Naive thymus-derived CD4-positive, alpha-beta T cell (primary cell): ENCODE data around the gene RAB11B. TPM values are rescaled to one million over a fixed set of nuclear protein-coding genes. Genes with fewer than 3 reads are reported as not detected.

Source experiments
- ATAC-seq: fragments of 150-1000 bp; cut with Tn5 transposase; 2 replicates; pipeline ENCODE4 v1.10.0; 2021; ENCODE audit warnings: mild to moderate bottlenecking, moderate library complexity
- CTCF ChIA-PET: fragments of 350-600 bp; sonication (Branson Sonifier 250); formaldehyde crosslinking; loops from one replicate; lab custom pipeline; 2021; ENCODE audit warnings: antibody characterized with exemption; lab: Charles Lee
- POLR2A ChIA-PET: fragments of 350-600 bp; sonication (Branson Sonifier 250); formaldehyde crosslinking; loops from one replicate; lab custom pipeline; 2021; ENCODE audit warnings: antibody characterized with exemption, inconsistent platforms; lab: Charles Lee
- DNase-seq, 9 donors: peaks; one replicate each; pipeline versions ENCODE4 v3.0.0 to v3.0.0-alpha.2; 2020 to 2022; ENCODE audit warnings: mixed read lengths in 1 of 9
- H3K27ac ChIP-seq: one replicate; pipeline ENCODE4 v1.7.0; 2013; ENCODE audit warnings: mild to moderate bottlenecking, low read depth, low read length, moderate library complexity
- H3K27me3 ChIP-seq, 2 donors: one replicate each; pipeline ENCODE4 v1.7.0; 2013; ENCODE audit warnings: low read length in 2 of 2, mild to moderate bottlenecking in 2 of 2, moderate library complexity in 2 of 2; ENCODE audit not compliant: control insufficient read depth in 2 of 2, insufficient read depth in 2 of 2
- H3K36me3 ChIP-seq, 3 experiments: 1 replicate in 2 of 3; 2 replicates in 1 of 3; pipeline ENCODE4 v1.7.0; 2013; ENCODE audit warnings: low read length in 3 of 3, mild to moderate bottlenecking in 3 of 3, moderate library complexity in 1 of 3; ENCODE audit not compliant: insufficient read depth in 3 of 3, control insufficient read depth in 2 of 3
- H3K4me1 ChIP-seq, 2 donors: one replicate each; pipeline ENCODE4 v1.7.0; 2013; ENCODE audit warnings: low read length in 2 of 2, mild to moderate bottlenecking in 2 of 2, moderate library complexity in 1 of 2; ENCODE audit not compliant: control insufficient read depth in 2 of 2, insufficient read depth in 2 of 2
- H3K4me3 ChIP-seq: 2 replicates; pipeline ENCODE4 v1.7.0; 2013; ENCODE audit warnings: mild to moderate bottlenecking, low read length
- H3K9me3 ChIP-seq, 3 experiments: 1 replicate in 2 of 3; 2 replicates in 1 of 3; pipeline ENCODE4 v1.7.0; 2013; ENCODE audit warnings: low read length in 3 of 3; ENCODE audit not compliant: control insufficient read depth in 2 of 3
- H3K27ac Mint-ChIP-seq, 9 donors: one replicate each; pipeline ENCODE4 v1.8.0; 2020 to 2022; ENCODE audit warnings: mixed read lengths in 9 of 9, mild to moderate bottlenecking in 8 of 9, moderate library complexity in 5 of 9, inconsistent platforms in 2 of 9
- H3K27me3 Mint-ChIP-seq, 5 donors: one replicate each; pipeline ENCODE4 v1.8.0; 2021 to 2022; ENCODE audit warnings: mixed read lengths in 5 of 5, mild to moderate bottlenecking in 1 of 5
- H3K36me3 Mint-ChIP-seq, 5 donors: one replicate each; pipeline ENCODE4 v1.8.0; 2020 to 2022; ENCODE audit warnings: mixed read lengths in 5 of 5, mild to moderate bottlenecking in 3 of 5, inconsistent platforms in 1 of 5
- H3K4me1 Mint-ChIP-seq, 7 donors: one replicate each; pipeline ENCODE4 v1.8.0; 2020 to 2022; ENCODE audit warnings: mixed read lengths in 7 of 7, mild to moderate bottlenecking in 3 of 7, inconsistent platforms in 1 of 7
- H3K4me3 Mint-ChIP-seq, 10 donors: one replicate each; pipeline ENCODE4 v1.8.0; 2020 to 2022; ENCODE audit warnings: mild to moderate bottlenecking in 10 of 10, mixed read lengths in 10 of 10, moderate library complexity in 6 of 10, inconsistent platforms in 2 of 10
- H3K9me3 Mint-ChIP-seq, 11 donors: one replicate each; pipeline ENCODE4 v1.8.0; 2020 to 2022; ENCODE audit warnings: mixed read lengths in 11 of 11, mild to moderate bottlenecking in 4 of 11, inconsistent platforms in 1 of 11, moderate library complexity in 1 of 11
- intact Hi-C, 2 donors: fragments of 100-400 bp; cut with micrococcal nuclease; formaldehyde crosslinking; loops; one replicate each; pipeline ENCODE4 v1.15.1; 2023
- polyA plus RNA-seq, 2 donors: library from polyadenylated mRNA; unstranded; fragments of 300-500 nt; fragmentation: Illumina TruSeq; gene quantifications; one replicate each; pipeline ENCODE4 v1.2.3, GENCODE V29; 2021
- total RNA-seq, 6 experiments: library from RNA in 5 of 6; stranded (reverse) in 5 of 6; gene quantifications; 1 replicate in 5 of 6; 2 replicates in 1 of 6; pipeline ENCODE4 v1.2.3 and lab custom pipeline; 2021 to 2026

Gene RAB11B
- total and polyA plus RNA-seq, 7 experiments from 2014 or later = 53.1 to 113 (median 95.3) TPM

DNA sequence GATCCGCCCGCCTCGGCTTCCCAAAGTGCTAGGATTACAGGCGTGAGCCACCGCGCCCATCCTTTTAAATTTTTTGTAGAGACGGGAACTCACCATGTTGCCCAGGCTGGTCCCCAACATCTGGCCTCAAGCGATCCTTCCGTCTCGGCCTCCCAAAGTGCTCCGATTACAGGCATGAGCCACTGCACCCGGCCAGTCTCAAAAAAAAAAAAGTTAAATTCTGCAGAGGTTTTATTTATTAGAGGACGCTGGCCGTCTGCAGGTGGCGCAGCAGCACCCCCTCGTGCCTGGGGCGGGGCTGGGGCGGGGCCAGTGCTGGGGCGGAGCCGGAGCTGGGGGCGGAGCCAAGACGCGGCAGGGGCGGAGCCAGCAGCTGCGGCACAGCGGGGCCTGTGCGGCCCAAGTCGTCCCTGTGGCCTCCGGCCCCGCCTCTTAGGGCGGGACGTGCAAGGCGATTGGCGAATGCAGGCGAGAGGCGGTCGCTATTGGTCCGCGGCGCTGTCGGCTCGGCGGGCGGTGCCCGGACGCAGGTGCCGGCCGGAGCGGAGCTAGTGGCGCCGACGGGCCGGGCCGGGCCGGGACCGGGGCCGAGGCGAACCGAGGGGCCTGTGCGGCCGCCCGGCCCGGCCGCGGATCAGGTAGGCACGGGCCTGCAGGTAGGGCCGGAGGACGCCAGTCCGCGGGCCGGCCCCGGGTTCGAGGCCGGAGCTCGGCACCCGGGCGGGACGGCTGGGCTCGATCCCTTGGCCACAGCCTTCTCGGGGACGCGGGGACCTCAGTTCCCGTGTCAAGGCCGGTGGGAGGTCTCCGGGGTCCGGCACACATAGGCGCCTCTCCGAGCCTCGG is 22.8 kb downstream of the RAB11B start, which contains the start of gene MARCHF2:
MARCHF2 (plus strand) TSS at position 523 of the 846 bp plus-strand sequence. CDS start 8,536 bp downstream, outside the sequence.
- Mint-ChIP-seq H3K4me1 (peaks cover 0 to 15% (median 13%) of the 10 kb centered on the region in 7 donors), H3K36me3 (no peaks in the 10 kb centered on the region), H3K27me3 (no peaks in the 10 kb centered on the region), H3K4me3 (peak within 1 kb of the TSS; percentile 58 to 85 (median 71)), H3K9me3 (no peaks in the 10 kb centered on the region), H3K27ac (peak within 1 kb of the TSS in 6 of 9 donors; percentile 11 to 84 (median 34))
- ATAC-seq (peak; percentile 100), DNase-seq (peak; percentile 91 to 96 (median 93))
- Histone ChIP-seq H3K27ac (peak within 1 kb of the TSS; percentile 76), H3K4me3 (peak within 1 kb of the TSS; percentile 72), H3K36me3 (no peaks in the 10 kb centered on the region), H3K4me1 (peaks cover 0 to 6% of the 10 kb centered on the region in 2 donors), H3K27me3 (no peaks in the 10 kb centered on the region), H3K9me3 (no peaks in the 10 kb centered on the region)
- ChIA-PET POLR2A (interaction anchor here (0.6 to 4.7 kb wide), 7 partner anchors 15 to 167 kb away, joined by 3 to 32 read pairs (median 5); partner anchors contain the start of genes HNRNPM, RAB11B and ZNF414), CTCF (interaction anchor here (0.6 to 4.6 kb wide), 15 partner anchors 14 to 229 kb away, joined by 3 to 30 read pairs (median 4); partner anchors contain the start of genes HNRNPM, NFILZ and ZNF414)
- intact Hi-C loops = loop anchor here (1.0 to 5.0 kb wide), 8 partner anchors 23 to 229 kb away; partner anchors contain the start of genes HNRNPM (in 2 of the 2), RAB11B (in 2 of the 2) and KANK3 (in 1 of the 2)

DNA sequence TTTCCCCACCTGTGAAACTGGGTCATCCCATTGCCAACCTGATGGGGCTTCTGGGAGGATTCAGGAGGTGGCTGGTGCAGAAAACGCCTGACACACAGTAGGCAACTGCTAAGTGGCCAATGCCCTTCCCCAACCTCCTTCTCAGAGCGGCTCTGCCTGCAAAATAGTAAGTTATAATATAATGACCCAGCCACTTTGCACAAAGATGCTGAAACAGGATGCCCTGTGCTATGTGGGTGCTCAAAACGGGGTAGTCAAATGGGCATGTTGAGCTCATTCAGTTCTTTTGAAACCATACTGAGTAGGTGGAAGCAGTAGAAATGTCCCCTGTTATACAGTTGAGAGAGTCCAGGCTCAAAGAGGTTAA is 23.5 kb downstream of the RAB11B start:
- Histone ChIP-seq H3K9me3 (no peaks in the 10 kb centered on the region), H3K4me3 (peak overlapping the region; percentile 72), H3K4me1 (peaks cover 0 to 6% of the 10 kb centered on the region in 2 donors), H3K27ac (peak overlapping the region; percentile 76), H3K36me3 (no peaks in the 10 kb centered on the region), H3K27me3 (no peaks in the 10 kb centered on the region)
- ChIA-PET POLR2A (interaction anchor here (0.6 to 4.7 kb wide), 9 partner anchors 23 to 954 kb away, joined by 3 to 32 read pairs (median 4); partner anchors contain the start of genes HNRNPM, RAB11B and ZNF414), CTCF (interaction anchor here (0.6 to 4.6 kb wide), 12 partner anchors 15 to 228 kb away, joined by 3 to 30 read pairs (median 4); partner anchors contain the start of genes HNRNPM and ZNF414)
- Mint-ChIP-seq H3K27ac (peak overlapping the region in 2 of 9 donors; percentile 11 to 84), H3K4me1 (peaks cover 0 to 17% (median 13%) of the 10 kb centered on the region in 7 donors), H3K27me3 (no peaks in the 10 kb centered on the region), H3K4me3 (peak overlapping the region; percentile 43 to 85 (median 70)), H3K36me3 (peaks cover 0 to 4% (median 0%) of the 10 kb centered on the region in 5 donors), H3K9me3 (no peaks in the 10 kb centered on the region)
- intact Hi-C loops = loop anchor here (1.0 to 5.0 kb wide), 8 partner anchors 23 to 229 kb away; partner anchors contain the start of genes HNRNPM (in 2 of the 2), RAB11B (in 2 of the 2) and KANK3 (in 1 of the 2)
- ATAC-seq (no peak), DNase-seq (no peak)

DNA sequence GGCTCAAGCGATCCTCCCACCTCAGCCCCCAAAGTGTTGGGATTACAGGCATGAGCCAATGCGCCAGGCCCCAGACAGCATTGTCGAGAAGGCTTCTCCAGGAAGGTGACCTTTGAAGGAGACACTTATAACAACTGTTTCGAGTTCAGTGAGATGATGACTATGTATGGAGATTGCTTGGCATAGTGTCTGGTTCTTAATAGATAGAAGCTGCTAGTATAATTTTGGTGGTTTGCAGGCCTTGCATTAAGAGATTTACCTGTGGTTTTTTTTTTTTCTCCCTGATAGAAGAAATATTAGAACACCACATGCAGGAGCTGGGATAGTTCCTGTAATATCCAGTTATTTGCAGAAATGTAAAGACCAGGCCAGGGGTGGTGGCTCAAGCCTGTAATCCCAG is 26.6 kb downstream of the RAB11B start:
- ATAC-seq = no peak
- Histone ChIP-seq H3K27ac (no peak overlapping the region), H3K9me3 (no peaks in the 10 kb centered on the region), H3K27me3 (no peaks in the 10 kb centered on the region), H3K4me3 (no peak overlapping the region), H3K36me3 (peaks cover 0 to 4% (median 2%) of the 10 kb centered on the region in 3 experiments), H3K4me1 (peaks cover 0 to 6% of the 10 kb centered on the region in 2 donors)
- Mint-ChIP-seq H3K4me3 (no peak overlapping the region), H3K36me3 (peaks cover 0 to 5% (median 0%) of the 10 kb centered on the region in 5 donors), H3K4me1 (peaks cover 0 to 13% (median 10%) of the 10 kb centered on the region in 7 donors), H3K9me3 (no peaks in the 10 kb centered on the region), H3K27ac (no peak overlapping the region), H3K27me3 (no peaks in the 10 kb centered on the region)
- intact Hi-C loops = no loop called here
- ChIA-PET CTCF (interaction anchor here (0.6 to 0.7 kb wide), 2 partner anchors 11 to 1111 kb away, joined by 3 to 4 read pairs; no protein-coding TSS in a partner anchor), POLR2A (interaction anchor here (0.6 to 1.4 kb wide), 2 partner anchors 27 to 29 kb away, joined by 3 read pairs; no protein-coding TSS in a partner anchor)
- no peak for DNase-seq

DNA sequence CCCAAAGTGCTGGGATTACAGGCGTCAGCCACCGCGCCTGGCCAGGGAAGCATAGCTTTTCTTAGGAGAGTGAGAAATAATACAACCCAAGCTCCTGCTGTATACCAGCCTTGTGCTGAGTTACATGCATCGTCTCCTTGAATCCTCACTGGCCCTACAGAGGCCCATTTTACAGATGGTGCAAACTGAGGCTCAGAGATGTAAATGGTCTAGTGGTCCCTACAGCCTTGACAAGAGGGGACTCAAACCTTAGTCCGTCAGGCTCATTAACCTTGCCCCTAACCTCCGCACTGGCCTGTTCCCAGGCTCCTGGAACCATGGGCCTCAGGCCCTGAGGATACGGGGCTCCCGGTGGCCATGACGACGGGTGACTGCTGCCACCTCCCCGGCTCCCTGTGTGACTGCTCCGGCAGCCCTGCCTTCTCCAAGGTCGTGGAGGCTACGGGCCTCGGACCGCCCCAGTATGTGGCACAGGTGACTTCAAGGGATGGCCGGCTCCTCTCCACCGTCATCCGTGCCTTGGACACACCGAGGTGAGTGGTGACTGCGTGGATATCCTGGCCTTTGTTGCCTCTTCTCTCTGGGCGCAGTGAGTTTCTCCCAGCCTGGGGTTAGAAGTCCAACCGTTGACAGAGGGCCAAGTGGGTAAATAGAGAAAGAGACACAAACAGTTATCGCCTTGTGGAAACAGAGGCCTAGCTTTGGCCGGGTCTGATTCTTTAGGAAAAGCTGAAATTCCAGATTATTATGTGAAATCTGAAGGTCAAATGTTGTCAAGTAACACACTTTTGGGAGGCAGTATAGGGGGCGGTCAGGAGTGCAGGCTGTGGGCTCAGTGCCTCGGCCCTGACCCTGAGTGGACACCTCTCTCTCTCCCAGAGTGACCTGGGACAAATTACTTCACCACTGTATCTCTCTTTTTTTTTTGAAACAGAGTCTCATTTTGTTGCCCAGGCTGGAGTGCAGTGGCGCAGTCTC is 31.6 kb downstream of the RAB11B start:
- Mint-ChIP-seq H3K36me3 (peaks cover 0 to 16% (median 4%) of the 10 kb centered on the region in 5 donors), H3K9me3 (peaks cover 0 to 1% (median 0%) of the 10 kb centered on the region in 11 donors), H3K27me3 (no peaks in the 10 kb centered on the region), H3K4me1 (peaks cover 0 to 4% (median 0%) of the 10 kb centered on the region in 7 donors), H3K27ac (no peak overlapping the region), H3K4me3 (no peak overlapping the region)
- Histone ChIP-seq H3K36me3 (peaks cover 0 to 15% (median 5%) of the 10 kb centered on the region in 3 experiments), H3K27me3 (no peaks in the 10 kb centered on the region), H3K9me3 (no peaks in the 10 kb centered on the region), H3K4me3 (no peak overlapping the region), H3K4me1 (no peaks in the 10 kb centered on the region), H3K27ac (no peak overlapping the region)
- CTCF ChIA-PET = no interaction called here
- intact Hi-C loops = no loop called here
- no peak for ATAC-seq
- POLR2A ChIA-PET = no interaction called here
- DNase-seq = no peak

DNA sequence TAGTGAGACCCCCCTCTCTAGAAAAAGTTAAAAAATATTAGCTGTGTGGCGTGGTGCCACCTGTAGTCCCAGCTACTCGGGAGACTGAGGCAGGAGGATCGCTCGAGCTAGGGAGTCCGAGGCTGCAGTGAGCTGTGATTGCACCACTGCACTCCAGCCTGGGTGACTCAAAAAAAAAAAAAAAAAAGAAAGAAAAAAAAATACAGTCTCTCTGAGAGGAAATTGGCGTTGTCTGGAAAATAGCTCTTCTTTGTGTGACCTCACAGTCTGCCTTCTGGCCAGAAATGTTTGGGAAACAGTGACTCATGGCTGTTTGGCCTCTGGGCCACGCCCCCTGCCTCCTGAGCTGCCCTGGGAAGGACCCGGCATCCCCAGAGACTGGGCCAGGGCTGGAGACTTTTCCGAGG is 33.7 kb downstream of the RAB11B start:
- Mint-ChIP-seq H3K27me3 (no peaks in the 10 kb centered on the region), H3K4me1 (peaks cover 0 to 6% (median 0%) of the 10 kb centered on the region in 7 donors), H3K36me3 (peaks cover 0 to 19% (median 4%) of the 10 kb centered on the region in 5 donors), H3K27ac (no peak overlapping the region), H3K9me3 (peaks cover 0 to 1% (median 0%) of the 10 kb centered on the region in 11 donors), H3K4me3 (no peak overlapping the region)
- no peaks in the 10 kb centered on the region for H3K4me1 ChIP-seq
- H3K36me3 ChIP-seq = peaks cover 0 to 16% (median 5%) of the 10 kb centered on the region in 3 experiments
- intact Hi-C loops = no loop called here
- ATAC-seq = peak; percentile 91
- no peaks in the 10 kb centered on the region for H3K9me3 ChIP-seq
- no peak overlapping the region for H3K4me3 ChIP-seq
- no peak for DNase-seq
- no peak overlapping the region for H3K27ac ChIP-seq
- no peaks in the 10 kb centered on the region for H3K27me3 ChIP-seq
- ChIA-PET POLR2A (interaction anchor here (1.3 kb wide), 1 partner anchor 21 kb away, joined by 3 read pairs; the partner anchor contains the start of gene HNRNPM), CTCF (interaction anchor here (0.5 to 0.6 kb wide), 2 partner anchors 161 to 164 kb away, joined by 4 read pairs; no protein-coding TSS in a partner anchor)
